WTC11 (cell line): Measurements from ENCODE around the gene MAP7D3. TPM values are rescaled to one million over a fixed set of nuclear protein-coding genes. Genes with fewer than 3 reads are reported as not detected.

Source experiments
- ATAC-seq: fragments of 200-7000 bp; cut with Tn5 transposase; 2 replicates; pipeline ENCODE4 v1.10.0; 2021; ENCODE audit warnings: mild to moderate bottlenecking, moderate library complexity
- CTCF ChIA-PET: fragments of 300-600 bp; sonication (Branson Sonifier 250); formaldehyde crosslinking; loops from one replicate; lab custom pipeline; 2021; ENCODE audit warnings: antibody characterized with exemption; lab: Charles Lee
- POLR2A ChIA-PET: fragments of 350-600 bp; sonication (Branson Sonifier 250); formaldehyde crosslinking; loops from one replicate; lab custom pipeline; 2021; ENCODE audit warnings: antibody characterized with exemption; lab: Charles Lee
- DNase-seq: peaks from one replicate; pipeline ENCODE4 v3.0.0; 2021; ENCODE audit warnings: low spot score
- H3K27ac Mint-ChIP-seq: 2 replicates; pipeline ENCODE4 v1.8.0; 2021; ENCODE audit warnings: mixed read lengths
- H3K27me3 Mint-ChIP-seq: 2 replicates; pipeline ENCODE4 v1.8.0; 2021; ENCODE audit warnings: low read depth, mild to moderate bottlenecking, moderate library complexity, mixed read lengths
- H3K36me3 Mint-ChIP-seq: 2 replicates; pipeline ENCODE4 v1.8.0; 2021; ENCODE audit warnings: mixed read lengths
- H3K4me1 Mint-ChIP-seq: 2 replicates; pipeline ENCODE4 v1.8.0; 2022; ENCODE audit warnings: mixed read lengths
- H3K4me3 Mint-ChIP-seq: 2 replicates; pipeline ENCODE4 v1.8.0; 2021; ENCODE audit warnings: mild to moderate bottlenecking, moderate library complexity, mixed read lengths
- H3K9me3 Mint-ChIP-seq: 2 replicates; pipeline ENCODE4 v1.8.0; 2021; ENCODE audit warnings: mixed read lengths
- FOXP1 ChIP-seq: sonication (generic); formaldehyde crosslinking; IDR thresholded peaks from 2 replicates; pipeline ENCODE4 v1.8.0; 2022; ENCODE audit warnings: missing genetic modification reagents, mild to moderate bottlenecking, moderate library complexity, borderline replicate concordance
- GABPB1 ChIP-seq: sonication (generic); formaldehyde crosslinking; IDR thresholded peaks from 2 replicates; pipeline ENCODE4 v1.8.1; 2023; ENCODE audit warnings: mild to moderate bottlenecking, missing genetic modification reagents
- KAT7 ChIP-seq: sonication (generic); formaldehyde crosslinking; IDR thresholded peaks from 2 replicates; pipeline ENCODE4 v1.8.1; 2023; ENCODE audit warnings: missing genetic modification reagents, mild to moderate bottlenecking, borderline replicate concordance
- MXD4 ChIP-seq: fragments of 250-450 bp; sonication (Bioruptor Pico); IDR thresholded peaks from 2 replicates; pipeline ENCODE4 v1.8.0; 2021; ENCODE audit warnings: mild to moderate bottlenecking, moderate library complexity, borderline replicate concordance
- NFYB ChIP-seq: sonication (generic); formaldehyde crosslinking; conservative IDR thresholded peaks from 2 replicates; pipeline ENCODE4 v1.8.0; 2022; ENCODE audit warnings: low read depth, missing genetic modification reagents
- NR2C2 ChIP-seq: sonication (generic); formaldehyde crosslinking; IDR thresholded peaks from 2 replicates; pipeline ENCODE4 v1.8.0; 2022; ENCODE audit warnings: mild to moderate bottlenecking, missing genetic modification reagents
- OVOL2 ChIP-seq: fragments of 250-450 bp; sonication (Bioruptor Pico); IDR thresholded peaks from 2 replicates; pipeline ENCODE4 v1.9.0; 2021; ENCODE audit warnings: mild to moderate bottlenecking, borderline replicate concordance
- SMAD4 ChIP-seq: sonication (generic); formaldehyde crosslinking; IDR thresholded peaks from 2 replicates; pipeline ENCODE4 v1.8.0; 2022; ENCODE audit warnings: mild to moderate bottlenecking, missing genetic modification reagents
- SOX15 ChIP-seq: fragments of 250-450 bp; sonication (Bioruptor Pico); IDR thresholded peaks from 2 replicates; pipeline ENCODE4 v1.9.0; 2021; ENCODE audit warnings: mild to moderate bottlenecking
- ZBTB21 ChIP-seq: sonication (generic); formaldehyde crosslinking; IDR thresholded peaks from 2 replicates; pipeline ENCODE4 v1.8.1; 2023; ENCODE audit warnings: mild to moderate bottlenecking, missing genetic modification reagents, borderline replicate concordance
- ZNF121 ChIP-seq: sonication (generic); formaldehyde crosslinking; IDR thresholded peaks from 2 replicates; pipeline ENCODE4 v1.8.0; 2023; ENCODE audit warnings: missing genetic modification reagents
- ZNF219 ChIP-seq: sonication (generic); formaldehyde crosslinking; IDR thresholded peaks from 2 replicates; pipeline ENCODE4 v1.8.0; 2023; ENCODE audit warnings: missing genetic modification reagents, mild to moderate bottlenecking, borderline replicate concordance
- ZNF396 ChIP-seq: fragments of 250-450 bp; sonication (Bioruptor Pico); IDR thresholded peaks from 2 replicates; pipeline ENCODE4 v1.8.0; 2021; ENCODE audit warnings: mild to moderate bottlenecking, moderate library complexity, borderline replicate concordance
- total RNA-seq: library from RNA; stranded (reverse); gene quantifications from 3 replicates; pipeline ENCODE4 v1.2.3, GENCODE V29; 2021
- TF ChIP-seq, protein P1 (sequence below): fragments of 250-450 bp; sonication (Bioruptor Pico); IDR thresholded peaks from 2 replicates; pipeline ENCODE4 v2.1.2; 2022; ENCODE audit warnings: mild to moderate bottlenecking, moderate library complexity
- TF ChIP-seq, protein P2 (sequence below): sonication (generic); formaldehyde crosslinking; IDR thresholded peaks from 2 replicates; pipeline ENCODE4 v1.8.1; 2023; ENCODE audit warnings: mild to moderate bottlenecking, missing genetic modification reagents, borderline replicate concordance
- TF ChIP-seq, protein P3 (sequence below): sonication (generic); formaldehyde crosslinking; IDR thresholded peaks from 2 replicates; pipeline ENCODE4 v1.8.0; 2022; ENCODE audit warnings: mild to moderate bottlenecking, missing genetic modification reagents
- TF ChIP-seq, protein P4 (sequence below): sonication (generic); formaldehyde crosslinking; IDR thresholded peaks from 2 replicates; pipeline ENCODE4 v1.8.0; 2023; ENCODE audit warnings: missing genetic modification reagents
- TF ChIP-seq, protein P5 (sequence below): sonication (generic); formaldehyde crosslinking; IDR thresholded peaks from 2 replicates; pipeline ENCODE4 v1.8.1; 2022; ENCODE audit warnings: mild to moderate bottlenecking, moderate library complexity, missing genetic modification reagents
- TF ChIP-seq, protein P6 (sequence below): fragments of 200-600 bp; IDR thresholded peaks from 2 replicates; pipeline ENCODE4 v1.8.0; 2022; ENCODE audit warnings: antibody characterized with exemption

The MAP7D3 gene
- total RNA-seq, 1 experiment from 2014 or later: 12.3 TPM

DNA sequence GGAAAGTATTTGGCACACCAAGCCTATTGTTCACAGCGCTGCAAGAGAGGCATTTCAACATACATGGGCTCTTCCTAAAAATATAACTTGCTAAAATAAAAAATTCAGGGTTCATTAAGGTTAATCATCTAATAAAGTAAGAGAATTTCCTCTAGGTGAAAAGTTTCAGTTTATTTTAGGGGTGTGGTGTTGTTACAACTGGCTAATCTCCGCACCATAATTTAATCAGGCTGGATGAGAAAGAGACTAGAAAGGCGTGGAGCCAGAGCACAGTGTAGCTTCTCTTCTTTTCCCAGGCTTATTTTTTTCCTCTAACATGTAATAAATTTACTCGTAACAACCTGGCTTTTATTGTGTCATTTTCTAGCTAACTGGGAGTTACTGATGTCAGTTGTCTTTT, 56.0 kb downstream of the MAP7D3 start:
- Mint-ChIP-seq H3K27me3 (no peaks in the 10 kb centered on the region), H3K4me3 (no peak overlapping the region), H3K4me1 (peaks cover 15% of the 10 kb centered on the region), H3K9me3 (no peaks in the 10 kb centered on the region), H3K36me3 (no peaks in the 10 kb centered on the region), H3K27ac (no peak overlapping the region)
- CTCF ChIA-PET: interaction anchor here (1.0 kb wide), 1 partner anchor 167 kb away, joined by 3 read pairs; no protein-coding TSS in a partner anchor
- DNase-seq (no peak), ATAC-seq (no peak)
- TF ChIP-seq, protein P1, sequence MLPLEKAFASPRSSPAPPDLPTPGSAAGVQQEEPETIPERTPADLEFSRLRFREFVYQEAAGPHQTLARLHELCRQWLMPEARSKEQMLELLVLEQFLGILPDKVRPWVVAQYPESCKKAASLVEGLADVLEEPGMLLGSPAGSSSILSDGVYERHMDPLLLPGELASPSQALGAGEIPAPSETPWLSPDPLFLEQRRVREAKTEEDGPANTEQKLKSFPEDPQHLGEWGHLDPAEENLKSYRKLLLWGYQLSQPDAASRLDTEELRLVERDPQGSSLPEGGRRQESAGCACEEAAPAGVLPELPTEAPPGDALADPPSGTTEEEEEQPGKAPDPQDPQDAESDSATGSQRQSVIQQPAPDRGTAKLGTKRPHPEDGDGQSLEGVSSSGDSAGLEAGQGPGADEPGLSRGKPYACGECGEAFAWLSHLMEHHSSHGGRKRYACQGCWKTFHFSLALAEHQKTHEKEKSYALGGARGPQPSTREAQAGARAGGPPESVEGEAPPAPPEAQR (CRISPR knock-in tag): no peak
- TF ChIP-seq ZNF121 (CRISPR knock-in tag) (no peak), SOX15 (no peak), MXD4 (CRISPR knock-in tag) (no peak), OVOL2 (CRISPR knock-in tag) (no peak), ZNF396 (CRISPR knock-in tag) (no peak), ZNF219 (no peak), NFYB (CRISPR knock-in tag) (no peak), FOXP1 (no peak), GABPB1 (CRISPR knock-in tag) (no peak), NR2C2 (CRISPR knock-in tag) (no peak), SMAD4 (CRISPR knock-in tag) (no peak), ZBTB21 (CRISPR knock-in tag) (no peak), KAT7 (CRISPR knock-in tag) (no peak)
- TF ChIP-seq, protein P2, sequence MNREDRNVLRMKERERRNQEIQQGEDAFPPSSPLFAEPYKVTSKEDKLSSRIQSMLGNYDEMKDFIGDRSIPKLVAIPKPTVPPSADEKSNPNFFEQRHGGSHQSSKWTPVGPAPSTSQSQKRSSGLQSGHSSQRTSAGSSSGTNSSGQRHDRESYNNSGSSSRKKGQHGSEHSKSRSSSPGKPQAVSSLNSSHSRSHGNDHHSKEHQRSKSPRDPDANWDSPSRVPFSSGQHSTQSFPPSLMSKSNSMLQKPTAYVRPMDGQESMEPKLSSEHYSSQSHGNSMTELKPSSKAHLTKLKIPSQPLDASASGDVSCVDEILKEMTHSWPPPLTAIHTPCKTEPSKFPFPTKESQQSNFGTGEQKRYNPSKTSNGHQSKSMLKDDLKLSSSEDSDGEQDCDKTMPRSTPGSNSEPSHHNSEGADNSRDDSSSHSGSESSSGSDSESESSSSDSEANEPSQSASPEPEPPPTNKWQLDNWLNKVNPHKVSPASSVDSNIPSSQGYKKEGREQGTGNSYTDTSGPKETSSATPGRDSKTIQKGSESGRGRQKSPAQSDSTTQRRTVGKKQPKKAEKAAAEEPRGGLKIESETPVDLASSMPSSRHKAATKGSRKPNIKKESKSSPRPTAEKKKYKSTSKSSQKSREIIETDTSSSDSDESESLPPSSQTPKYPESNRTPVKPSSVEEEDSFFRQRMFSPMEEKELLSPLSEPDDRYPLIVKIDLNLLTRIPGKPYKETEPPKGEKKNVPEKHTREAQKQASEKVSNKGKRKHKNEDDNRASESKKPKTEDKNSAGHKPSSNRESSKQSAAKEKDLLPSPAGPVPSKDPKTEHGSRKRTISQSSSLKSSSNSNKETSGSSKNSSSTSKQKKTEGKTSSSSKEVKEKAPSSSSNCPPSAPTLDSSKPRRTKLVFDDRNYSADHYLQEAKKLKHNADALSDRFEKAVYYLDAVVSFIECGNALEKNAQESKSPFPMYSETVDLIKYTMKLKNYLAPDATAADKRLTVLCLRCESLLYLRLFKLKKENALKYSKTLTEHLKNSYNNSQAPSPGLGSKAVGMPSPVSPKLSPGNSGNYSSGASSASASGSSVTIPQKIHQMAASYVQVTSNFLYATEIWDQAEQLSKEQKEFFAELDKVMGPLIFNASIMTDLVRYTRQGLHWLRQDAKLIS (CRISPR knock-in tag): no peak
- TF ChIP-seq, protein P3, sequence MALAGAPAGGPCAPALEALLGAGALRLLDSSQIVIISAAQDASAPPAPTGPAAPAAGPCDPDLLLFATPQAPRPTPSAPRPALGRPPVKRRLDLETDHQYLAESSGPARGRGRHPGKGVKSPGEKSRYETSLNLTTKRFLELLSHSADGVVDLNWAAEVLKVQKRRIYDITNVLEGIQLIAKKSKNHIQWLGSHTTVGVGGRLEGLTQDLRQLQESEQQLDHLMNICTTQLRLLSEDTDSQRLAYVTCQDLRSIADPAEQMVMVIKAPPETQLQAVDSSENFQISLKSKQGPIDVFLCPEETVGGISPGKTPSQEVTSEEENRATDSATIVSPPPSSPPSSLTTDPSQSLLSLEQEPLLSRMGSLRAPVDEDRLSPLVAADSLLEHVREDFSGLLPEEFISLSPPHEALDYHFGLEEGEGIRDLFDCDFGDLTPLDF (CRISPR knock-in tag): no peak
- TF ChIP-seq, protein P4, sequence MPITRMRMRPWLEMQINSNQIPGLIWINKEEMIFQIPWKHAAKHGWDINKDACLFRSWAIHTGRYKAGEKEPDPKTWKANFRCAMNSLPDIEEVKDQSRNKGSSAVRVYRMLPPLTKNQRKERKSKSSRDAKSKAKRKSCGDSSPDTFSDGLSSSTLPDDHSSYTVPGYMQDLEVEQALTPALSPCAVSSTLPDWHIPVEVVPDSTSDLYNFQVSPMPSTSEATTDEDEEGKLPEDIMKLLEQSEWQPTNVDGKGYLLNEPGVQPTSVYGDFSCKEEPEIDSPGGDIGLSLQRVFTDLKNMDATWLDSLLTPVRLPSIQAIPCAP (CRISPR knock-in tag): no peak
- TF ChIP-seq, protein P5, sequence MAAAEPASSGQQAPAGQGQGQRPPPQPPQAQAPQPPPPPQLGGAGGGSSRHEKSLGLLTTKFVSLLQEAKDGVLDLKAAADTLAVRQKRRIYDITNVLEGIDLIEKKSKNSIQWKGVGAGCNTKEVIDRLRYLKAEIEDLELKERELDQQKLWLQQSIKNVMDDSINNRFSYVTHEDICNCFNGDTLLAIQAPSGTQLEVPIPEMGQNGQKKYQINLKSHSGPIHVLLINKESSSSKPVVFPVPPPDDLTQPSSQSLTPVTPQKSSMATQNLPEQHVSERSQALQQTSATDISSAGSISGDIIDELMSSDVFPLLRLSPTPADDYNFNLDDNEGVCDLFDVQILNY (CRISPR knock-in tag): no peak
- TF ChIP-seq, protein P6, sequence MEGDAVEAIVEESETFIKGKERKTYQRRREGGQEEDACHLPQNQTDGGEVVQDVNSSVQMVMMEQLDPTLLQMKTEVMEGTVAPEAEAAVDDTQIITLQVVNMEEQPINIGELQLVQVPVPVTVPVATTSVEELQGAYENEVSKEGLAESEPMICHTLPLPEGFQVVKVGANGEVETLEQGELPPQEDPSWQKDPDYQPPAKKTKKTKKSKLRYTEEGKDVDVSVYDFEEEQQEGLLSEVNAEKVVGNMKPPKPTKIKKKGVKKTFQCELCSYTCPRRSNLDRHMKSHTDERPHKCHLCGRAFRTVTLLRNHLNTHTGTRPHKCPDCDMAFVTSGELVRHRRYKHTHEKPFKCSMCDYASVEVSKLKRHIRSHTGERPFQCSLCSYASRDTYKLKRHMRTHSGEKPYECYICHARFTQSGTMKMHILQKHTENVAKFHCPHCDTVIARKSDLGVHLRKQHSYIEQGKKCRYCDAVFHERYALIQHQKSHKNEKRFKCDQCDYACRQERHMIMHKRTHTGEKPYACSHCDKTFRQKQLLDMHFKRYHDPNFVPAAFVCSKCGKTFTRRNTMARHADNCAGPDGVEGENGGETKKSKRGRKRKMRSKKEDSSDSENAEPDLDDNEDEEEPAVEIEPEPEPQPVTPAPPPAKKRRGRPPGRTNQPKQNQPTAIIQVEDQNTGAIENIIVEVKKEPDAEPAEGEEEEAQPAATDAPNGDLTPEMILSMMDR: no peak
- POLR2A ChIA-PET: no interaction called here
